ENCODE measurements around the gene ACSS1. TPM values are rescaled to one million over a fixed set of nuclear protein-coding genes. Genes with fewer than 3 reads are reported as not detected.
A peak's percentile ranks its signal among the peaks of the same experiment; 100 is the strongest.
"Not testable (repeated sequence)": the region's sequence is repeated elsewhere in the genome, so short reads cannot be mapped to it uniquely, and the experiment has no call there.

Gene ACSS1
- total and polyA plus RNA-seq, 7 donors = 20.1 to 41.0 (median 27.1) TPM

GRCh38 chr20:25003002-25003401 is 54.9 kb downstream of the ACSS1 start:
- Histone ChIP-seq H3K27ac (peak overlapping the region in 1 of 4 donors; percentile 79), H3K36me3 (peaks cover 0 to 23% (median 11%) of the 10 kb centered on the region in 4 donors), H3K4me1 (peaks cover 0 to 54% (median 36%) of the 10 kb centered on the region in 4 donors), H3K4me3 (no peak overlapping the region), H3K27me3 (no peaks in the 10 kb centered on the region), H3K9me3 (no peaks in the 10 kb centered on the region)
- no peak for TF ChIP-seq EP300 (IDR thresholded peaks at IDR 0.05)
- TF ChIP-seq POLR2A (IDR thresholded peaks at IDR 0.05) = no peak
- TF ChIP-seq CTCF (IDR thresholded peaks at IDR 0.05) = no peak
- TF ChIP-seq POLR2AphosphoS5 (IDR thresholded peaks at IDR 0.05) = no peak
- DNase-seq = no peak
- WGBS, 2 donors = 80 to 85% methylated on average over 1 of the region's 1 CpG
- intact Hi-C loops (cut with DNase I) = no loop called here

GRCh38 chr20:25001323-25001722 is 56.6 kb downstream of the ACSS1 start:
- intact Hi-C loops (cut with DNase I); H3K36me3 ChIP-seq; DNase-seq; H3K27me3 ChIP-seq; H3K9me3 ChIP-seq; H3K4me3 ChIP-seq: not testable (repeated sequence)
- WGBS, 2 donors = 94 to 97% methylated on average over 4 of the region's 4 CpGs
- H3K27ac ChIP-seq = peak overlapping the region in 3 of 4 donors; percentile 60 to 74 (median 69)
- H3K4me1 ChIP-seq = peaks cover 0 to 48% (median 36%) of the 10 kb centered on the region in 4 donors

- Histone ChIP-seq H3K27me3 (no peaks in the 10 kb centered on the region), H3K4me3 (no peak overlapping the region), H3K9me3 (no peaks in the 10 kb centered on the region), H3K27ac (peak overlapping the region; percentile 60 to 74 (median 68)), H3K4me1 (peaks cover 0 to 48% (median 36%) of the 10 kb centered on the region in 4 donors), H3K36me3 (no peaks in the 10 kb centered on the region)
- peak; percentile 91 for DNase-seq
- TF ChIP-seq EP300 (IDR thresholded peaks at IDR 0.05) (peak in 2 of 4 donors; percentile 57 to 77), POLR2AphosphoS5 (IDR thresholded peaks at IDR 0.05) (peak; percentile 55 to 83 (median 68)), POLR2A (IDR thresholded peaks at IDR 0.05) (no peak)
- WGBS, 2 donors = 32 to 46% methylated on average over 4 of the region's 4 CpGs
- intact Hi-C loops (cut with DNase I) = no loop called here
Observed at GRCh38 chr20:25000268-25000801, 57.6 kb downstream of the ACSS1 start.

- Histone ChIP-seq H3K27ac (peak overlapping the region; percentile 37 to 69 (median 63)), H3K27me3 (no peaks in the 10 kb centered on the region), H3K9me3 (no peaks in the 10 kb centered on the region), H3K36me3 (no peaks in the 10 kb centered on the region), H3K4me1 (peaks cover 0 to 47% (median 36%) of the 10 kb centered on the region in 4 donors), H3K4me3 (no peak overlapping the region)
- intact Hi-C loops (cut with DNase I) = loop anchor here (5.0 kb wide), 1 partner anchor 38 kb away; no protein-coding TSS in a partner anchor
- 86 to 90% methylated on average over 4 of the region's 4 CpGs for WGBS, 2 donors
- TF ChIP-seq POLR2AphosphoS5 (IDR thresholded peaks at IDR 0.05) (no peak), EP300 (IDR thresholded peaks at IDR 0.05) (no peak), POLR2A (IDR thresholded peaks at IDR 0.05) (no peak), CTCF (IDR thresholded peaks at IDR 0.05) (no peak)
- peak; percentile 28 for DNase-seq
Observed at GRCh38 chr20:24999568-24999967, 58.4 kb downstream of the ACSS1 start.

- DNase-seq = peak; percentile 53
- Histone ChIP-seq H3K9me3 (no peaks in the 10 kb centered on the region), H3K27ac (peak overlapping the region; percentile 37 to 69 (median 63)), H3K36me3 (no peaks in the 10 kb centered on the region), H3K4me1 (peaks cover 0 to 50% (median 41%) of the 10 kb centered on the region in 4 donors), H3K27me3 (no peaks in the 10 kb centered on the region), H3K4me3 (no peak overlapping the region)
- TF ChIP-seq POLR2A (IDR thresholded peaks at IDR 0.05) = no peak
- TF ChIP-seq POLR2AphosphoS5 (IDR thresholded peaks at IDR 0.05) = no peak
- TF ChIP-seq CTCF (IDR thresholded peaks at IDR 0.05) = no peak
- TF ChIP-seq EP300 (IDR thresholded peaks at IDR 0.05) = no peak
- WGBS, 2 donors = 77 to 85% methylated on average over 12 of the region's 12 CpGs
- intact Hi-C loops (cut with DNase I) = loop anchor here (5.0 kb wide), 1 partner anchor 38 kb away; no protein-coding TSS in a partner anchor
Observed at GRCh38 chr20:24998631-24999445, 59.1 kb downstream of the ACSS1 start.
